Peyer's patch (tissue), 4 donors: Measurements from ENCODE around the gene ADGRB3. TPM values are rescaled to one million over a fixed set of nuclear protein-coding genes. Genes with fewer than 3 reads are reported as not detected.

Experiments
- DNase-seq, 3 donors: peaks; one replicate each; pipeline ENCODE4 v3.0.0-alpha.2; 2017 to 2019
- H3K27ac ChIP-seq, 4 donors: fragments of 200-600 bp; sonication (generic); one replicate each; pipeline ENCODE4 v1.5.1; 2016 to 2019
- H3K27me3 ChIP-seq, 2 donors: fragments of 200-600 bp; sonication (generic); one replicate each; pipeline ENCODE4 v1.5.1; 2019
- H3K36me3 ChIP-seq, 3 donors: fragments of 200-600 bp; sonication (generic); one replicate each; pipeline ENCODE4 v1.5.1; 2016 to 2019
- H3K4me1 ChIP-seq, 4 donors: fragments of 200-600 bp; sonication (generic); one replicate each; pipeline ENCODE4 v1.5.1; 2016 to 2019
- H3K4me3 ChIP-seq, 4 donors: fragments of 200-600 bp; sonication (generic); 1 replicate in 3 of 4; 2 replicates in 1 of 4; pipeline ENCODE4 v1.5.1; 2016 to 2019; ENCODE audit warnings: mild to moderate bottlenecking in 1 of 4
- H3K9me3 ChIP-seq, 4 donors: fragments of 200-600 bp; sonication (generic); one replicate each; pipeline ENCODE4 v1.5.1; 2016 to 2019; ENCODE audit warnings: mild to moderate bottlenecking in 1 of 4
- CTCF ChIP-seq, 6 experiments: fragments of 450-650 bp in 4 of 6; fragments of 200-600 bp in 2 of 6; sonication (generic) in 1 of 6; IDR thresholded peaks; one replicate each; pipeline ENCODE4 v1.5.1; 2017 to 2019; ENCODE audit warnings: antibody characterized with exemption in 6 of 6, mild to moderate bottlenecking in 3 of 6, moderate library complexity in 1 of 6
- POLR2A ChIP-seq, 2 donors: fragments of 450-650 bp; IDR thresholded peaks; one replicate each; pipeline ENCODE4 v1.5.1; 2017; ENCODE audit warnings: antibody characterized with exemption in 2 of 2, mild to moderate bottlenecking in 2 of 2, moderate library complexity in 2 of 2
- total RNA-seq, 4 donors: library from RNA; depleted of rRNA; stranded (reverse); fragments of >200 nt; gene quantifications; one replicate each; pipeline ENCODE4 v1.1.0, GENCODE V29; 2016

Gene ADGRB3
- total RNA-seq, 4 donors from 2014 or later = 1.2 to 9.9 (median 2.5) TPM

- no peak for DNase-seq
- Histone ChIP-seq H3K4me1 (no peaks in the 10 kb centered on the region), H3K27ac (no peak overlapping the region), H3K9me3 (no peaks in the 10 kb centered on the region), H3K36me3 (no peaks in the 10 kb centered on the region), H3K4me3 (no peak overlapping the region), H3K27me3 (no peaks in the 10 kb centered on the region)
- no peak for TF ChIP-seq POLR2A (IDR thresholded peaks at IDR 0.05)
- TF ChIP-seq CTCF (IDR thresholded peaks at IDR 0.05) = no peak
Measured at GRCh38 chr6:69232008-69232407, 596.9 kb downstream of the ADGRB3 start.

GRCh38 chr6:69232496-69232895, 597.4 kb downstream of the ADGRB3 start:
- Histone ChIP-seq H3K9me3 (no peaks in the 10 kb centered on the region), H3K27me3 (no peaks in the 10 kb centered on the region), H3K36me3 (no peaks in the 10 kb centered on the region), H3K27ac (no peak overlapping the region), H3K4me1 (no peaks in the 10 kb centered on the region), H3K4me3 (no peak overlapping the region)
- no peak for DNase-seq
- TF ChIP-seq POLR2A (IDR thresholded peaks at IDR 0.05) (no peak), CTCF (IDR thresholded peaks at IDR 0.05) (no peak)

GRCh38 chr6:69232911-69233448, 597.9 kb downstream of the ADGRB3 start:
- Histone ChIP-seq H3K27ac (no peak overlapping the region), H3K4me3 (no peak overlapping the region), H3K36me3 (no peaks in the 10 kb centered on the region), H3K4me1 (no peaks in the 10 kb centered on the region), H3K9me3 (no peaks in the 10 kb centered on the region), H3K27me3 (no peaks in the 10 kb centered on the region)
- no peak for TF ChIP-seq POLR2A (IDR thresholded peaks at IDR 0.05)
- no peak for TF ChIP-seq CTCF (IDR thresholded peaks at IDR 0.05)
- peak in 2 of 3 donors; percentile 52 to 66 for DNase-seq

- H3K9me3 ChIP-seq = no peaks in the 10 kb centered on the region
- no peak overlapping the region for H3K4me3 ChIP-seq
Measured at GRCh38 chr6:69238067-69238466, 603.0 kb downstream of the ADGRB3 start.

GRCh38 chr6:69246983-69247382, 611.9 kb downstream of the ADGRB3 start:
- Histone ChIP-seq H3K9me3 (no peaks in the 10 kb centered on the region), H3K27me3 (no peaks in the 10 kb centered on the region), H3K27ac (no peak overlapping the region), H3K36me3 (no peaks in the 10 kb centered on the region), H3K4me3 (no peak overlapping the region), H3K4me1 (no peaks in the 10 kb centered on the region)
- no peak for DNase-seq
- TF ChIP-seq CTCF (IDR thresholded peaks at IDR 0.05) (no peak), POLR2A (IDR thresholded peaks at IDR 0.05) (no peak)

More at GRCh38 chr6:69238067-69238466, 603.0 kb downstream of the ADGRB3 start:
- no peak for DNase-seq
- TF ChIP-seq CTCF (IDR thresholded peaks at IDR 0.05) (no peak), POLR2A (IDR thresholded peaks at IDR 0.05) (no peak)
- H3K27me3 ChIP-seq = no peaks in the 10 kb centered on the region
- H3K4me1 ChIP-seq = no peaks in the 10 kb centered on the region
- H3K36me3 ChIP-seq = no peaks in the 10 kb centered on the region
- H3K27ac ChIP-seq = no peak overlapping the region

- Histone ChIP-seq H3K36me3 (no peaks in the 10 kb centered on the region), H3K4me3 (no peak overlapping the region), H3K27ac (no peak overlapping the region), H3K27me3 (no peaks in the 10 kb centered on the region), H3K9me3 (no peaks in the 10 kb centered on the region), H3K4me1 (no peaks in the 10 kb centered on the region)
- DNase-seq = no peak
- TF ChIP-seq CTCF (IDR thresholded peaks at IDR 0.05) = no peak
- TF ChIP-seq POLR2A (IDR thresholded peaks at IDR 0.05) = no peak
Measured at GRCh38 chr6:69261010-69261409, 625.9 kb downstream of the ADGRB3 start.
